ENCODE measurements around the gene PINLYP.
"Not testable (repeated sequence)": the region's sequence is repeated elsewhere in the genome, so short reads cannot be mapped to it uniquely, and the experiment has no call there.

The PINLYP gene

GRCh38 chr19:43586346-43586745, 10.7 kb downstream of the PINLYP start:
- no peak for DNase-seq

- DNase-seq = not testable (repeated sequence)
These were observed 11.4 kb downstream of the PINLYP start for GRCh38 chr19:43587029-43587428.

- no peak for DNase-seq
These were observed 13.7 kb downstream of the PINLYP start for GRCh38 chr19:43589277-43589676.

GRCh38 chr19:43589678-43590077, 14.1 kb downstream of the PINLYP start:
- DNase-seq = no peak

- DNase-seq = no peak
These were observed 16.5 kb downstream of the PINLYP start for GRCh38 chr19:43591904-43592772.

GRCh38 chr19:43592800-43593350, 17.3 kb downstream of the PINLYP start:
- no peak for DNase-seq

- DNase-seq = no peak
These were observed 18.6 kb downstream of the PINLYP start for GRCh38 chr19:43594081-43594697.

GRCh38 chr19:43594710-43595604, 19.4 kb downstream of the PINLYP start:
- peak; percentile 56 for DNase-seq

- no peak for DNase-seq
These were observed 20.0 kb downstream of the PINLYP start for GRCh38 chr19:43595605-43595998.

GRCh38 chr19:43595999-43596841, 20.6 kb downstream of the PINLYP start, which contains the start of the genes IRGQ and ZNF576:
Gene IRGQ (minus strand): TSS chr19:43596134. CDS start chr19:43595338, 796 bp downstream.
Gene ZNF576 (plus strand): TSS chr19:43596595. CDS start chr19:43597109, 514 bp downstream.
- peak; percentile 99 for DNase-seq

GRCh38 chr19:43596842-43597461, 21.4 kb downstream of the PINLYP start:
- DNase-seq = no peak

GRCh38 chr19:43597876-43598275, 22.3 kb downstream of the PINLYP start:
- DNase-seq = no peak

GRCh38 chr19:43598445-43599240, 23.0 kb downstream of the PINLYP start:
- no peak for DNase-seq

GRCh38 chr19:43599635-43600295, 24.2 kb downstream of the PINLYP start:
- DNase-seq = no peak

GRCh38 chr19:43600326-43600725, 24.7 kb downstream of the PINLYP start:
- DNase-seq = not testable (repeated sequence)

- DNase-seq = no peak
These were observed 30.4 kb downstream of the PINLYP start for GRCh38 chr19:43605875-43606568.

- no peak for DNase-seq
These were observed 31.1 kb downstream of the PINLYP start for GRCh38 chr19:43606569-43607229.
